Fibroblast of skin of left quadriceps (primary cell): ENCODE data around the gene KIF6.

Source experiments
- DNase-seq, 2 experiments: peaks; one replicate each; pipeline ENCODE4 v3.0.0-alpha.2; 2013; ENCODE audit warnings: low read depth in 2 of 2

Gene KIF6

GRCh38 chr6:39452306-39453145 is 272.7 kb downstream of the KIF6 start:
- peak in 1 of 2 experiments; percentile 29 for DNase-seq

GRCh38 chr6:39451831-39452230 is 273.4 kb downstream of the KIF6 start:
- DNase-seq, result no peak

GRCh38 chr6:39449022-39449421 is 276.2 kb downstream of the KIF6 start:
- DNase-seq, result no peak

GRCh38 chr6:39446909-39447308 is 278.3 kb downstream of the KIF6 start:
- DNase-seq, result no peak

GRCh38 chr6:39445667-39446066 is 279.5 kb downstream of the KIF6 start:
- no peak for DNase-seq

GRCh38 chr6:39444479-39445019 is 280.7 kb downstream of the KIF6 start:
- DNase-seq, result no peak

- no peak for DNase-seq
These were observed 283.2 kb downstream of the KIF6 start for GRCh38 chr6:39441986-39442385.

- DNase-seq, result no peak
These were observed 283.9 kb downstream of the KIF6 start for GRCh38 chr6:39441301-39441700.

- no peak for DNase-seq
These were observed 285.2 kb downstream of the KIF6 start for GRCh38 chr6:39440039-39440426.

- DNase-seq, result no peak
These were observed 285.7 kb downstream of the KIF6 start for GRCh38 chr6:39439342-39440038.

- DNase-seq, result no peak
These were observed 291.6 kb downstream of the KIF6 start for GRCh38 chr6:39433630-39434029.

GRCh38 chr6:39432330-39433025 is 292.7 kb downstream of the KIF6 start:
- DNase-seq, result peak; percentile 82

- no peak for DNase-seq
These were observed 294.2 kb downstream of the KIF6 start for GRCh38 chr6:39430871-39431523.

- DNase-seq, result no peak
These were observed 294.8 kb downstream of the KIF6 start for GRCh38 chr6:39430446-39430845.

GRCh38 chr6:39428816-39429215 is 296.4 kb downstream of the KIF6 start:
- no peak for DNase-seq

GRCh38 chr6:39428152-39428551 is 297.1 kb downstream of the KIF6 start:
- DNase-seq, result no peak

- DNase-seq, result peak; percentile 59 to 67
These were observed 299.1 kb downstream of the KIF6 start for GRCh38 chr6:39426073-39426456.

GRCh38 chr6:39425346-39426072 is 299.7 kb downstream of the KIF6 start:
- no peak for DNase-seq

- no peak for DNase-seq
These were observed 300.4 kb downstream of the KIF6 start for GRCh38 chr6:39424831-39425230.

GRCh38 chr6:39422238-39422637 is 303.0 kb downstream of the KIF6 start:
- no peak for DNase-seq
